Suppressor macrophage treated with lipopolysaccharide for 1 hour (primary cell): Measurements from ENCODE around the gene CFAP107.

ENCODE experiments used
- DNase-seq, 3 donors: peaks; one replicate each; pipeline ENCODE4 v3.0.0-alpha.2; 2020 to 2022

The CFAP107 gene

GRCh38 chr1:12745126-12745991 is 641 bp upstream of the CFAP107 start:
- DNase-seq, result no peak

GRCh38 chr1:12748778-12749355 is 2.9 kb downstream of the CFAP107 start:
- no peak for DNase-seq

- DNase-seq, result no peak
Observed at GRCh38 chr1:12754738-12755137, 8.7 kb downstream of the CFAP107 start.

- DNase-seq, result no peak
Observed at GRCh38 chr1:12756273-12756672, 10.3 kb downstream of the CFAP107 start.

GRCh38 chr1:12756768-12757413 is 10.9 kb downstream of the CFAP107 start:
- no peak for DNase-seq

GRCh38 chr1:12757836-12758235 is 11.8 kb downstream of the CFAP107 start:
- no peak for DNase-seq

GRCh38 chr1:12760256-12760795 is 14.3 kb downstream of the CFAP107 start:
- DNase-seq, result no peak

- DNase-seq, result no peak
Observed at GRCh38 chr1:12761781-12762180, 15.8 kb downstream of the CFAP107 start.

GRCh38 chr1:12762766-12763165 is 16.8 kb downstream of the CFAP107 start:
- no peak for DNase-seq

- no peak for DNase-seq
Observed at GRCh38 chr1:12763479-12763878, 17.5 kb downstream of the CFAP107 start.

- no peak for DNase-seq
Observed at GRCh38 chr1:12764016-12764415, 18.0 kb downstream of the CFAP107 start.

- no peak for DNase-seq
Observed at GRCh38 chr1:12769031-12769430, 23.0 kb downstream of the CFAP107 start.

- no peak for DNase-seq
Observed at GRCh38 chr1:12769976-12770505, 24.0 kb downstream of the CFAP107 start.

- DNase-seq, result no peak
Observed at GRCh38 chr1:12770620-12771019, 24.6 kb downstream of the CFAP107 start.

- no peak for DNase-seq
Observed at GRCh38 chr1:12771186-12771585, 25.2 kb downstream of the CFAP107 start.

- no peak for DNase-seq
Observed at GRCh38 chr1:12772520-12772919, 26.5 kb downstream of the CFAP107 start.

GRCh38 chr1:12773438-12773837 is 27.4 kb downstream of the CFAP107 start, which contains the start of gene PRAMEF12:
TSS of gene PRAMEF12 (plus strand) at chr1:12773738. CDS start at chr1:12774868, 1,130 bp downstream.
- DNase-seq, result no peak

GRCh38 chr1:12774801-12775345 is 28.9 kb downstream of the CFAP107 start:
- DNase-seq, result no peak

GRCh38 chr1:12775443-12775842 is 29.4 kb downstream of the CFAP107 start:
- no peak for DNase-seq

GRCh38 chr1:12776801-12777557 is 31.0 kb downstream of the CFAP107 start:
- DNase-seq, result no peak

- DNase-seq, result no peak
Observed at GRCh38 chr1:12778061-12778460, 32.1 kb downstream of the CFAP107 start.

- DNase-seq, result no peak
Observed at GRCh38 chr1:12778907-12779306, 32.9 kb downstream of the CFAP107 start.
